GM18519 (cell line): ENCODE data around the gene FDPS.

Source experiments
- ATAC-seq: cut with Tn5 transposase; IDR thresholded peaks from one replicate; pipeline ENCODE4 v1.9.1; 2021; ENCODE audit warnings: mild to moderate bottlenecking, moderate library complexity; ENCODE audit not compliant: unreplicated experiment, low FRiP score

The FDPS gene

DNA sequence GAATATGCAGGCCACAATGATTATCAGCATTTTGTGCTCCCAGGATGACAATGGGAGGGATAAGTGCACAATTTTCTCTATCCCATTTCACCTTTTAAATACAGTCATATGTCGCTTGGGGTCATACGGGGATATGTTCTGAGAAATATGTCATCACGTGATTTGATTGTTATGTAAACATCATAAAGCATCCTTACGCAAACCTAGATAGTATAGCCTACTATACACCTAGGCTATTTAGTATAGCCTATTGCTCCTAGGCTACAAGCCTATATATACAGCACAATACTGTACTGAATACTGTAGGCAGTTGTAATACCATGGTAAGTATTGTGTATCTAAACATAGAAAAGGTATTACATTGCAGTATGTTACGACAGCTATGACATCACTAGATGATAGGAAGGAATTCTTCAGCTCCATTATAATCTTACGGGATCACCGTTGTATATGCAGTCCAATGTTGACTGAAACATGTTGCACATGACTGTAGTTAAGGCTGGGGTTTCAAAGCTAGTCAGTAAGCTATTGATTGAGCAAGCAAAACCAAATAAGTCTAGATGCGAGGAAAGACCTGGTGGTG, 30.9 kb downstream of the FDPS start:
- ATAC-seq, result no peak

- ATAC-seq, result no peak
These were observed 34.2 kb downstream of the FDPS start for GRCh38 chr1:155342842-155343241.

GRCh38 chr1:155352631-155353030, 44.0 kb downstream of the FDPS start:
- ATAC-seq, result no peak

GRCh38 chr1:155360051-155360450, 51.4 kb downstream of the FDPS start:
- ATAC-seq, result no peak
